Kidney (tissue), 14 donors: ENCODE measurements around the gene WTAP. TPM values are rescaled to one million over a fixed set of nuclear protein-coding genes. Genes with fewer than 3 reads are reported as not detected.
A peak's percentile ranks its signal among the peaks of the same experiment; 100 is the strongest.

Source experiments
- DNase-seq, 5 donors: peaks; one replicate each; pipeline ENCODE4 v3.0.0-alpha.2; 2013 to 2020
- FAIRE-seq: peaks from 2 replicates; lab custom pipeline; 2012; peaks lifted over from hg19 to GRCh38; lab: Jason Lieb, UNC
- H3K27ac ChIP-seq, 2 donors: one replicate each; pipeline ENCODE4 v1.7.0; 2013; ENCODE audit warnings: low read depth in 2 of 2, low read length in 2 of 2, inconsistent platforms in 1 of 2
- H3K27me3 ChIP-seq: one replicate; pipeline ENCODE4 v1.7.1; 2013; ENCODE audit warnings: low read length, inconsistent platforms; ENCODE audit not compliant: control insufficient read depth, insufficient read depth
- H3K36me3 ChIP-seq, 3 donors: one replicate each; pipeline versions ENCODE4 v1.7.0 to v1.7.1; 2013; ENCODE audit warnings: low read length in 3 of 3, control low read depth in 1 of 3, inconsistent platforms in 1 of 3; ENCODE audit not compliant: insufficient read depth in 3 of 3, control insufficient read depth in 2 of 3
- H3K4me1 ChIP-seq, 3 donors: one replicate each; pipeline versions ENCODE4 v1.7.0 to v1.7.1; 2013; ENCODE audit warnings: low read length in 3 of 3, inconsistent platforms in 1 of 3, low read depth in 1 of 3; ENCODE audit not compliant: control insufficient read depth in 2 of 3, insufficient read depth in 2 of 3
- H3K4me3 ChIP-seq, 3 donors: one replicate each; pipeline versions ENCODE4 v1.7.0 to v1.8.1; 2013; ENCODE audit warnings: low read length in 3 of 3, control low read depth in 1 of 3, inconsistent platforms in 1 of 3
- H3K9ac ChIP-seq, 3 donors: one replicate each; pipeline versions ENCODE4 v1.7.0 to v1.7.1; 2013; ENCODE audit warnings: low read length in 3 of 3, control low read depth in 1 of 3, inconsistent platforms in 1 of 3
- H3K9me3 ChIP-seq, 3 donors: one replicate each; pipeline versions ENCODE4 v1.7.0 to v1.7.1; 2013; ENCODE audit warnings: low read length in 3 of 3, control low read depth in 1 of 3, inconsistent platforms in 1 of 3; ENCODE audit not compliant: control insufficient read depth in 2 of 3, insufficient read depth in 1 of 3
- CTCF ChIP-seq: IDR thresholded peaks from 3 replicates; pipeline ENCODE4 v1.5.1; 2012; ENCODE audit warnings: mild to moderate bottlenecking, moderate library complexity, borderline replicate concordance; ENCODE audit not compliant: insufficient read depth; ENCODE audit errors: extremely low read depth
- intact Hi-C: fragments of 100-400 bp; cut with DNase I; formaldehyde crosslinking; loops from one replicate; pipeline ENCODE4 v1.11.1; 2022
- polyA plus RNA-seq: library from polyadenylated mRNA; stranded (reverse); fragments of 350-450 nt; fragmentation: Illumina TruSeq; extraction: RNeasy Lipid Tissue Mini Kit (QIAGEN cat#74804); gene quantifications from one replicate; pipeline ENCODE4 v1.2.3, GENCODE V29; 2014; ENCODE audit warnings: low read depth, low replicate concordance; ENCODE audit not compliant: insufficient read depth
- total RNA-seq: library from RNA; stranded (reverse); fragmentation: NEBNext Ultra II Directional; extraction: Animal tissue kit (Norgen Biotek cat#: 25700); gene quantifications from one replicate; pipeline ENCODE4 v1.2.1, GENCODE V29; 2021
- donor health status: control.
- donor health status: control.
- donor health status: control.
- donor health status: control.
- donor health status: control.
- donor health status: DM: yes; HTN: yes; CAD: no.
- donor health status: Normal renal cell carcinoma (clear cell type).

The WTAP gene
- total and polyA plus RNA-seq, 2 donors from 2014 or later = 63.5 to 108 TPM

- Histone ChIP-seq H3K4me1 (peaks cover 3 to 17% (median 7%) of the 10 kb centered on the region in 3 donors), H3K27ac (peak overlapping the region; percentile 94 to 97), H3K27me3 (no peaks in the 10 kb centered on the region), H3K36me3 (peaks cover 0 to 8% (median 0%) of the 10 kb centered on the region in 3 donors), H3K9ac (peak overlapping the region; percentile 27 to 95 (median 70)), H3K9me3 (no peaks in the 10 kb centered on the region), H3K4me3 (peak overlapping the region; percentile 56 to 96 (median 57))
- intact Hi-C loops = no loop called here
- DNase-seq (peak in 3 of 5 donors; percentile 15 to 50 (median 39)), FAIRE-seq (peak; percentile 19)
- no peak for TF ChIP-seq CTCF
Observed at GRCh38 chr6:159693894-159694545, 33.3 kb upstream of the WTAP start.

GRCh38 chr6:159695984-159696383, 31.3 kb upstream of the WTAP start:
- H3K36me3 ChIP-seq = no peaks in the 10 kb centered on the region
- no peak overlapping the region for H3K27ac ChIP-seq
- no peak overlapping the region for H3K9ac ChIP-seq
- H3K4me1 ChIP-seq = peaks cover 2 to 15% (median 7%) of the 10 kb centered on the region in 3 donors
- no peaks in the 10 kb centered on the region for H3K9me3 ChIP-seq
- no peaks in the 10 kb centered on the region for H3K27me3 ChIP-seq
- intact Hi-C loops = no loop called here
- no peak overlapping the region for H3K4me3 ChIP-seq
- DNase-seq (no peak), FAIRE-seq (no peak)
- TF ChIP-seq CTCF = no peak

GRCh38 chr6:159700970-159701369, 26.3 kb upstream of the WTAP start:
- TF ChIP-seq CTCF = no peak
- FAIRE-seq (no peak), DNase-seq (no peak)
- Histone ChIP-seq H3K9ac (peak overlapping the region in 1 of 3 donors; percentile 12), H3K4me3 (no peak overlapping the region), H3K4me1 (no peaks in the 10 kb centered on the region), H3K27me3 (no peaks in the 10 kb centered on the region), H3K9me3 (peaks cover 0 to 4% (median 0%) of the 10 kb centered on the region in 3 donors), H3K27ac (peak overlapping the region in 1 of 2 donors; percentile 63), H3K36me3 (no peaks in the 10 kb centered on the region)
- intact Hi-C loops = no loop called here
